D721Med (cell line): ENCODE results near the gene SP3.

Experiments used
- DNase-seq: peaks from one replicate; pipeline ENCODE4 v3.0.0; 2011; ENCODE audit warnings: low spot score; ENCODE audit not compliant: insufficient read length
- FAIRE-seq: peaks from 2 replicates; lab custom pipeline; 2011; peaks lifted over from hg19 to GRCh38; lab: Jason Lieb, UNC
- TF ChIP-seq, protein P1 (sequence below): IDR thresholded peaks from 2 replicates; pipeline ENCODE4 v1.5.1; 2012; ENCODE audit warnings: mild to moderate bottlenecking, control low read depth; ENCODE audit not compliant: insufficient read depth; ENCODE audit errors: missing control alignments

The SP3 gene

DNA sequence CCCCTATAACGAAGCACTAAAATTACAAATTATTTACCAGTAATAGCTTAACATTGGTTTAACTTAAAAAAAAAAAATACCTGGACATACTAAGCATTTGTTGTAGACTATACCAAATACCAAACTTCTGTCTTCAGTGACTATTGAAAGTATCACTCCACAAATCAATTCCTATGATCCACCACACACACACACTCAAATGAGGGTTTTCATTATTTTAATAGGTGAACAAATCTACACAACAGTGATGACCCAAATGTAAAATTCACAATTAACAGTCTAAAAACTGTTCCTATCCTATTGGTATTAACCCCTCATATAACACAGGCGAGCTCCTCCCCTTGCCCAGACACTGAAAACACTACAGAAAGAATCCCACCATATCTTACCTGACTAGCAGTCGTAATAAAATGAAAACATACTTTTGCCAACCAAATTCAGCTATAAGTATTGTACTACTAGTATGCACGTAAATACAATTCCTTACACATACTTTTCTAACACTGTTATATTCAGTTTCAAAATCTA lies 2.5 kb downstream of the SP3 start:
- TF ChIP-seq, protein P1, sequence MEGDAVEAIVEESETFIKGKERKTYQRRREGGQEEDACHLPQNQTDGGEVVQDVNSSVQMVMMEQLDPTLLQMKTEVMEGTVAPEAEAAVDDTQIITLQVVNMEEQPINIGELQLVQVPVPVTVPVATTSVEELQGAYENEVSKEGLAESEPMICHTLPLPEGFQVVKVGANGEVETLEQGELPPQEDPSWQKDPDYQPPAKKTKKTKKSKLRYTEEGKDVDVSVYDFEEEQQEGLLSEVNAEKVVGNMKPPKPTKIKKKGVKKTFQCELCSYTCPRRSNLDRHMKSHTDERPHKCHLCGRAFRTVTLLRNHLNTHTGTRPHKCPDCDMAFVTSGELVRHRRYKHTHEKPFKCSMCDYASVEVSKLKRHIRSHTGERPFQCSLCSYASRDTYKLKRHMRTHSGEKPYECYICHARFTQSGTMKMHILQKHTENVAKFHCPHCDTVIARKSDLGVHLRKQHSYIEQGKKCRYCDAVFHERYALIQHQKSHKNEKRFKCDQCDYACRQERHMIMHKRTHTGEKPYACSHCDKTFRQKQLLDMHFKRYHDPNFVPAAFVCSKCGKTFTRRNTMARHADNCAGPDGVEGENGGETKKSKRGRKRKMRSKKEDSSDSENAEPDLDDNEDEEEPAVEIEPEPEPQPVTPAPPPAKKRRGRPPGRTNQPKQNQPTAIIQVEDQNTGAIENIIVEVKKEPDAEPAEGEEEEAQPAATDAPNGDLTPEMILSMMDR: no peak
- FAIRE-seq (no peak), DNase-seq (no peak)

DNA sequence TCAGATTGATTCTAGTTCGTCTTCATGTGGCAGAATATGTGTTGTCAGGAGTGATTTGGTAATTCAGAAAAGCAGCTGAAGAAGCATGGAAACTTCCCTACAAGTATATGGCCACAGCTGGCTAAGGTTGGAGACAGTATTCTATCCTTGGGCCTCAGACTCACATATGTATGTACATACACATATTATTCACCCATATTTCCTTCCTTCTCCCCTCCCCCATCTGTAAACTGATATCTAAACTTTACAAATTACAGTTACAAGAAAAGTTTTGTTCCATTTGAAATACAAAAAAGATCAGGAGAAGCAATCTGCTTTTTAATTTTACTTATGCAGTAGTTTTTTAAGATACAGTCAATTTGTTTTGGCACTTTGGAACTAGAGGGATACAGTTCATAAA lies 3.1 kb downstream of the SP3 start:
- FAIRE-seq: no peak

DNA sequence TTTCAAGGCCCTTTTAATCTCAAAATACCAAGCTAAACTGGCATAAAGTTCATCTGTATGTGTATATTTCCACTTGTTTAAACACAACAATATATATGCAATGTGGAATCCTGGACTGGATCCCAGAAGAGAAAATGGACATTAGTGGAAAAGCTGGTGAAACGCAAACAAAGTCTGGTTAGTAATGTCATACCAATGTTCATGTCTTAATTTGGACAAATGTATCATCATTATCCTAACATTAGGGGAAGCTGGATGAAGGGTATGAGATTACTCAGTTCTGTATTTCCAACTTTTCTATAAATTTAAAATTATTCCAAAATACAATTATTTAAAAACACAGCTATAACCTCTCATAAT lies 3.8 kb downstream of the SP3 start:
- TF ChIP-seq, protein P1: no peak
- FAIRE-seq: no peak
- DNase-seq: no peak

More for the DNA sequence above, 3.1 kb downstream of the SP3 start:
- TF ChIP-seq, protein P1: no peak
- DNase-seq: no peak

DNA sequence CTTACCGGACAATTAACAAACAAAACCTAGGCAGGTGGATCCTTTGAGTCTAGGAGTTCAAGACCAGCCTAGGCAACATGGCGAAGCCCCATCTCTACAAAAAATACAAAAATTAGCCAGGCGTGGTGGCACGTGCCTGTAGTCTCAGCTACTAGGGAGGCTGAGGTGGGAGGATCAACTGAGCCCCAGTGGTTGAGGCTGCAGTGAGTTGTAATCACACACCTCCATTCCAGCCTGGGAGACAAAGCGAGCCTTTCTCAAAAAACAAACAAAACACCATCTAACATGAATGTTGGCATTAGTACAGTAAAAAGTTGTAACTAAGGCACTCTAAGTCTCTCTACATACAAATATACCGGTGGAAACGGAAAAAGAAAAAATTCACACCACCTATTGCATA lies 5.3 kb downstream of the SP3 start:
- TF ChIP-seq, protein P1: no peak
- DNase-seq (no peak), FAIRE-seq (no peak)

DNA sequence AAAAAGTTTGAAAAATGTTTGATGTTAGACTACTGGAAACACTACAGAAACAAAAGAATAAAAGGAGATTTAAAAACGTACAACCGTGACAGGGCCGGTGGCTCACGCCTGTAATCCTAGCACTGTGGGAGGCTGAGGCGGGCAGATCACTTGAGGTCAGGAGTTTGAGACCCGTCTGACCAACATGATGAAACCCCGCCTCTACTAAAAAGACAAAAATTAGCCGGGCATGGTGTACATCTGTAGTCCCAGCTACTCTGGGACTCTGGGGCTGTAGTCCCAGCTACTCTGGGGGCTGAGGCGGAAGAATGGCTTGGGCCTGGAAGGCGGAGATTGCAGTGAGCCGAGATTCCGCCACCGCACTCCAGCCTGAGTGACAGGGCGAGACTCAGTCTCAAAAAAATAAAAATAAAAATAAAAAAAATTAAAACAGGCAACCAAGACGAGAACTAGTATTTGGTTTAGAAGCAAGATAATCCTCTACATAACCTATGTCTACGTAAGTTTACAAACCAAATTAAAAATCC lies 5.8 kb downstream of the SP3 start:
- DNase-seq: no peak
- no peak for FAIRE-seq
- TF ChIP-seq, protein P1: no peak

DNA sequence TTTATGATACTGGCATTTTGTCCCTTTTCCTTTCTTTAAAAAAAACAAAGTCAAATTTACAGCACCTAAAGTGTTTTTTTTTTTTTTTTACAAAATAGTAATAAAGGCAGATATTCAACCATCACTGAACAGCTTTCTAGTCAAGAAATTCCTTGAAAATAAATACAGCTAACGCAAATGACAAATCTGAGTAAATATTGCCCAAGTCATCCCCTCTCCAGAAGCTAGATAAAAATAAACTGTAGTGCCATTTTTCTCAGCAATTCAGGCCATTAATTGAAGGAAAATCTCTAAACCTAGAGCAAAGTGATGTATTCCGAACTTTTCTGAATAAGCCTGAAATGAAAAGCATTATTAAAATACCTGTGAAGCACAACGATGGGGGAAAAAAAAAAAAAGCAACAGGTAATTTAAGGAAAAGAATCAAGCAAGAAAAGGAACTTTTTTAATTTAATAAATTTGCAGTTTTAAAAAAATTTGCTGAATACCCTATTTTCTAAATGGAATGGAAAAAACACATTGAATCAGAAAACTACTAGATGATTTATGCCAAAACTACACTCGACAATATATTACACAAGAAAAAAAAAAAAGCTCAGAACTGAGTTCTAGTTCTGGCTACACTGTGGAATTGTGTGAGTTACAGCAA lies 6.9 kb downstream of the SP3 start:
- no peak for DNase-seq
- FAIRE-seq: no peak
- TF ChIP-seq, protein P1: no peak

DNA sequence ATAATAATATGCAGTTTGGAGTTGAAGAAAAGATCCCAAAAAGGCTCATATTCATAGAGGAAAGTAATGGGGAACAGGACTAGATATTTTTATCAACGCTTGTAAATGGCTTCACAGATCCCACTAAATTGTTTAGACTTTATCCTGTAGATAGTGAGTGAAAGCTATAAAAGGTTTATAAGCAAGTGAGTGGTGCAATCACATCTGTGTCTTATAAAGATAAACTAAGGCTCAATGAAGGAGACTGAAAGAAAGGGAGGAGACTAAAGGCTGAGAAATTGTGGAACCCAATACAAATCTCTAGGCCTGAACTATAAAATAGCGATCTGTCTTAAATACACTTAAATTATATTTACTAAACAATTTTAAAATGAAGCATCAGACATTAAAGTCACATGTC lies 7.7 kb downstream of the SP3 start:
- TF ChIP-seq, protein P1: no peak
- FAIRE-seq: no peak
- DNase-seq: no peak
